AG04449 (cell line): ENCODE results near the gene OR1I1.
A peak's percentile ranks its signal among the peaks of the same experiment; 100 is the strongest.
"Not testable (repeated sequence)": the region's sequence is repeated elsewhere in the genome, so short reads cannot be mapped to it uniquely, and the experiment has no call there.

Experiments used
- CTCF ChIA-PET: fragments of 350-600 bp; formaldehyde crosslinking; extraction: SDS; loops from one replicate; lab custom pipeline; 2021; ENCODE audit warnings: antibody characterized with exemption; lab: Yijun Ruan, JAX
- POLR2A ChIA-PET: fragments of 400-600, 350-600 bp; formaldehyde crosslinking; extraction: SDS; loops from one replicate; lab custom pipeline; 2020; ENCODE audit warnings: antibody characterized with exemption, inconsistent platforms; lab: Yijun Ruan, JAX
- DNase-seq: peaks from one replicate; pipeline ENCODE4 v3.0.0-alpha.2; 2010; ENCODE audit warnings: low read depth, low spot score
- H3K4me3 ChIP-seq: 2 replicates; pipeline ENCODE4 v1.5.1; 2011; ENCODE audit warnings: low read depth, mild to moderate bottlenecking, control low read depth, low read length
- TF ChIP-seq, protein P1 (sequence below): IDR thresholded peaks from one replicate; pipeline ENCODE4 v1.5.1; 2011; ENCODE audit warnings: mild to moderate bottlenecking, moderate library complexity, low read length, control low read depth, inconsistent platforms; ENCODE audit not compliant: insufficient read depth; ENCODE audit errors: missing control alignments

OR1I1 gene

DNA sequence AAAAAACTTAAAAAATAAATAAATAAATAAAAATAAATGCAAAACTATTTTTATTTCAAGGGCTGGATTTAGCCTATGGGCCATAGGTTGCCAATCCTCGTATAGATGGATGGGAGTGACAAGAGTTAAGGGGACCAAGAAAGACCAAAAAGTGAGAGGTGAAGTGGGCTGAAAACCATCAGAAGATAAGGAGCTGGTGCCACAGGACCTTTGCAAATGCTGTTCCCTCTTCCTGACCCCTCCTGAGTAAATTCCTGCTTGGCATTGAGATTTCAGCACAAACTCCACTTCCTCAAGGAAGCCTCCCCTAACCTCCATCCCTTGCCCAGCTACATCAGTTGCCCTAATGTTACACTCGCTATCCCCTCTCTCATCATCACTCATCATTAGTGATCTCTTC is 11.0 kb downstream of the OR1I1 start:
- TF ChIP-seq, protein P1, sequence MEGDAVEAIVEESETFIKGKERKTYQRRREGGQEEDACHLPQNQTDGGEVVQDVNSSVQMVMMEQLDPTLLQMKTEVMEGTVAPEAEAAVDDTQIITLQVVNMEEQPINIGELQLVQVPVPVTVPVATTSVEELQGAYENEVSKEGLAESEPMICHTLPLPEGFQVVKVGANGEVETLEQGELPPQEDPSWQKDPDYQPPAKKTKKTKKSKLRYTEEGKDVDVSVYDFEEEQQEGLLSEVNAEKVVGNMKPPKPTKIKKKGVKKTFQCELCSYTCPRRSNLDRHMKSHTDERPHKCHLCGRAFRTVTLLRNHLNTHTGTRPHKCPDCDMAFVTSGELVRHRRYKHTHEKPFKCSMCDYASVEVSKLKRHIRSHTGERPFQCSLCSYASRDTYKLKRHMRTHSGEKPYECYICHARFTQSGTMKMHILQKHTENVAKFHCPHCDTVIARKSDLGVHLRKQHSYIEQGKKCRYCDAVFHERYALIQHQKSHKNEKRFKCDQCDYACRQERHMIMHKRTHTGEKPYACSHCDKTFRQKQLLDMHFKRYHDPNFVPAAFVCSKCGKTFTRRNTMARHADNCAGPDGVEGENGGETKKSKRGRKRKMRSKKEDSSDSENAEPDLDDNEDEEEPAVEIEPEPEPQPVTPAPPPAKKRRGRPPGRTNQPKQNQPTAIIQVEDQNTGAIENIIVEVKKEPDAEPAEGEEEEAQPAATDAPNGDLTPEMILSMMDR: no peak
- no peak for DNase-seq
- ChIA-PET CTCF (interaction anchor here (1.0 to 5.5 kb wide), 15 partner anchors 9 to 468 kb away, joined by 3 to 99 read pairs (median 7); partner anchors contain the start of genes AKAP8, OR1I1 and SYDE1), POLR2A (no interaction called here)
- H3K4me3 ChIP-seq: no peak overlapping the region

GRCh38 chr19:15096223-15096622 is 14.2 kb downstream of the OR1I1 start:
- no peak overlapping the region for H3K4me3 ChIP-seq
- ChIA-PET CTCF (interaction anchor here (0.7 to 0.8 kb wide), 2 partner anchors 54 to 155 kb away, joined by 3 to 5 read pairs; no protein-coding TSS in a partner anchor), POLR2A (no interaction called here)
- no peak for DNase-seq
- TF ChIP-seq, protein P1: no peak

DNA sequence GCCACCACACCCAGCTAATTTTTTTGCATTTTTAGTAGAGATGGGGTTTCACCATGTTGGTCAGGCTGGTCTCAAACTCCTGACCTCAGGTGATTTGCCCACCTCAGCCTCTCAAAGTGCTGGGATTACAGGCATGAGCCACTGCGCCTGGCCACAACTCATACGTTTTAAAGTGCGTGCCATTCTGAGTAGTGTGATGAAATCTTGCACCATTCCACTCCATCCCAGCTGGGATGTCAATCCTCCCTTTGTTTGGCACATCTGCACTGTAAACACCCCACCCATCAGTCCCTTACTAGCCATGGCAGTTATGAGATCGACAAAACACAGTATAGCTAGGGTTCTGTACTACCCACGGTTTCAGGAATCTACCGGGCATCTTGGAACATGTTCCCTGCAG is 16.0 kb downstream of the OR1I1 start:
- POLR2A ChIA-PET, DNase-seq, H3K4me3 ChIP-seq: not testable (repeated sequence)
- CTCF ChIA-PET: interaction anchor here (1.0 to 1.2 kb wide), 3 partner anchors 46 to 61 kb away, joined by 3 to 4 read pairs (median 4); no protein-coding TSS in a partner anchor

GRCh38 chr19:15098460-15098859 is 16.4 kb downstream of the OR1I1 start:
- TF ChIP-seq, protein P1: no peak
- POLR2A ChIA-PET: no interaction called here
- CTCF ChIA-PET: interaction anchor here (1.0 to 1.1 kb wide), 2 partner anchors 56 to 60 kb away, joined by 3 to 4 read pairs; no protein-coding TSS in a partner anchor
- DNase-seq: no peak
- H3K4me3 ChIP-seq: no peak overlapping the region

GRCh38 chr19:15099017-15099582 is 17.1 kb downstream of the OR1I1 start:
- ChIA-PET CTCF (interaction anchor here (1.0 to 8.3 kb wide), 6 partner anchors 8 to 60 kb away, joined by 3 to 73 read pairs (median 13); no protein-coding TSS in a partner anchor), POLR2A (no interaction called here)
- no peak overlapping the region for H3K4me3 ChIP-seq
- no peak for DNase-seq
- TF ChIP-seq, protein P1: no peak

GRCh38 chr19:15101479-15102082 is 19.6 kb downstream of the OR1I1 start:
- TF ChIP-seq, protein P1: peak; percentile 67
- CTCF ChIA-PET: interaction anchor here (0.7 to 8.3 kb wide), 28 partner anchors 10 to 988 kb away, joined by 3 to 73 read pairs (median 4); partner anchors contain the start of gene OR1I1
- H3K4me3 ChIP-seq: no peak overlapping the region
- no peak for DNase-seq
- POLR2A ChIA-PET: no interaction called here
